ENCODE results near the gene ADARB1. TPM values are rescaled to one million over a fixed set of nuclear protein-coding genes. Genes with fewer than 3 reads are reported as not detected.

ADARB1 gene
- total and polyA plus RNA-seq, 2 of the 8 experiments (the other 6 are each of a cell fraction or from before 2014, with no cell fraction given): 4.7 to 14.9 TPM

DNA sequence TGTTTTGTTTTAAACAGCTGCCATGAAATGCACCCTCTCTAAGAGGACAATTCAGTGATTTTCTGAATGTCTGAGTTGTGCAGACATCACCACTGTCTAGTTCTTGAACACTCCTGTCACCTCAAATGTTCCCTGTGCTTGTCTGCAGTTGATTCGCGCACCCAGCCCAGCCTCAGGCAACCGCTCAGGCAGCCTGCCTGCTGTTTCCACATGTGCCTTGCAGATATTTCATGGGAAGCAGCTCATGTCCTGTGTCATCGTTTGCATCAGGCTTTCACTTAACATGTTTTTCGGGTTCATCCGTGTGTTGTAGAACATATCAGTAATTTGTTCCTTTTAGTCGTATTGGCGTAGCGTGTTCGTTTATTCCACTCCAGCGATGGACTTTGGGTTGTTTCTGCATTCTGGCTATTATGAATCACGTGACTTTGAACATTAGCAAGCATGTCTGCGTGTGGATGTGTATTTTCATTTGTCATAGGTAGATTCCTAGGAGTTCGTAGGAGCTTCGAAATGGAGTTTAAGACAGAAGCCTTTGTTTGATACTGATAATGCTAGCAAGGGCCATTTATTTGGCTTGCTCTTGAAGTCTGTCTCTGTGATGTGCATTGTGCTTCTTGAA lies 12.1 kb downstream of the ADARB1 start:
- no peaks in the 10 kb centered on the region; a peak in 1 of 7 replicates for H3K4me1 ChIP-seq (replicated peaks in 1 of 4; ENCODE audit: control insufficient read depth in 3 of 4, insufficient read depth in 4 of 4, low read length in 3 of 4)
- H3K18ac ChIP-seq (ENCODE audit: extremely low read depth, low read length): no peak overlapping the region
- no peak overlapping the region for H2BK20ac ChIP-seq (ENCODE audit: low read length)
- no peak overlapping the region for H3K27ac ChIP-seq (ENCODE audit: low read depth, low read length)
- H3K9ac ChIP-seq (replicated peaks in 1 of 4; ENCODE audit: extremely low read depth in 1 of 4, low read depth in 3 of 4, low read length in 3 of 4): no peak overlapping the region
- H2BK5ac ChIP-seq (ENCODE audit: low read depth, low read length): no peak overlapping the region
- no peak overlapping the region for H2AFZ ChIP-seq (ENCODE audit: low read length)
- H2BK120ac ChIP-seq (replicated peaks; ENCODE audit: low read depth, low read length): no peak overlapping the region
- H3K23me2 ChIP-seq (ENCODE audit: low read depth, low read length): no peaks in the 10 kb centered on the region
- H2BK15ac ChIP-seq (ENCODE audit: low read length): no peak overlapping the region
- peaks cover 3% of the 10 kb centered on the region; the same call in 1 of the 2 replicates for H3K79me1 ChIP-seq (ENCODE audit: low read depth, low read length)
- H4K20me1 ChIP-seq (replicated peaks in 1 of 2; ENCODE audit: control insufficient read depth in 1 of 2, insufficient read depth in 2 of 2, low read length in 2 of 2): peaks cover 1% of the 10 kb centered on the region in 2 experiments
- WGBS, 2 experiments (ENCODE audit: extremely low coverage in 1 of 2, insufficient coverage in 1 of 2, insufficient read length in 1 of 2, insufficient replicate concordance in 2 of 2, low coverage in 1 of 2, low lambda C conversion rate in 2 of 2, missing lambda C conversion rate in 1 of 2): 93% methylated on average over 15 of the region's 15 CpGs; no CpG with 5 or more reads in 1 of the 2 experiments
- H4K5ac ChIP-seq (ENCODE audit: insufficient read length, low read depth, low read length): no peak overlapping the region
- no peaks in the 10 kb centered on the region for H3K36me3 ChIP-seq (ENCODE audit: control insufficient read depth in 2 of 4, insufficient read depth in 4 of 4, low read length in 3 of 4)
- no peak overlapping the region for H4K8ac ChIP-seq (ENCODE audit: extremely low read depth, insufficient read depth, low read length)
- no peak overlapping the region for H3K4ac ChIP-seq (replicated peaks; ENCODE audit: insufficient read length, low read depth, low read length)
- H3K56ac ChIP-seq (replicated peaks; ENCODE audit: insufficient read length, low read depth, low read length): no peak overlapping the region
- 0 out of 4 replicates have a peak, but pooled peaks cover 0 to 8% of the 10 kb centered on the region in 2 experiments for H3K79me2 ChIP-seq (ENCODE audit: control insufficient read depth in 1 of 2, insufficient read depth in 2 of 2, low read length in 2 of 2)
- no peak overlapping the region for H2BK12ac ChIP-seq (ENCODE audit: low read depth, low read length)
- H3K4me2 ChIP-seq (ENCODE audit: insufficient read depth in 1 of 2, low read depth in 2 of 2, low read length in 2 of 2): no peak overlapping the region
- TF ChIP-seq POLR2A (IDR thresholded peaks at IDR 0.05; ENCODE audit: control extremely low read depth in 1 of 2, low read depth in 2 of 2, low read length in 2 of 2) (no peak), JUND (IDR thresholded peaks at IDR 0.05; ENCODE audit: low read length) (no peak), BCL11A (IDR thresholded peaks at IDR 0.05; ENCODE audit: low read depth in 2 of 2, low read length in 2 of 2) (no peak), BRCA1 (IDR thresholded peaks at IDR 0.05; ENCODE audit: low read depth, low read length) (no peak), CBX5 (IDR thresholded peaks at IDR 0.05; ENCODE audit: low read depth, low read length) (no peak), JUN (IDR thresholded peaks at IDR 0.05; ENCODE audit: low read depth, low read length) (no peak), ZNF274 (IDR thresholded peaks at IDR 0.05; ENCODE audit: borderline replicate concordance, extremely low read depth, low read length) (no peak), SIX5 (IDR thresholded peaks at IDR 0.05; ENCODE audit: low read depth, low read length) (no peak), RBBP5 (IDR thresholded peaks at IDR 0.05; ENCODE audit: borderline replicate concordance, low read depth, low read length) (no peak), CHD2 (IDR thresholded peaks at IDR 0.05; ENCODE audit: low read length) (no peak), CREB1 (IDR thresholded peaks at IDR 0.05) (no peak), HDAC2 (IDR thresholded peaks at IDR 0.05; ENCODE audit: borderline replicate concordance in 1 of 2, low read depth in 2 of 2, low read length in 2 of 2) (no peak), TEAD4 (IDR thresholded peaks at IDR 0.05; ENCODE audit: low read depth, low read length) (no peak), HDAC6 (IDR thresholded peaks at IDR 0.05; ENCODE audit: low read depth, low read length) (no peak)
- H3K23ac ChIP-seq (ENCODE audit: insufficient read length): no peak overlapping the region
- no peak overlapping the region for H3K4me3 ChIP-seq (ENCODE audit: extremely low read depth in 1 of 4, insufficient read depth in 2 of 4, low read depth in 3 of 4, low read length in 4 of 4)
- ChIA-PET CTCF (ENCODE audit: partially characterized antibody) (interaction anchor here (0.9 to 3.0 kb wide), 6 partner anchors 9 to 137 kb away, joined by 3 to 15 read pairs (median 3); no protein-coding TSS in a partner anchor), POLR2A (ENCODE audit: partially characterized antibody) (no interaction called here)
- no peak overlapping the region for H4K91ac ChIP-seq (replicated peaks; ENCODE audit: insufficient read length, low read length)
- FAIRE-seq (no peak), DNase-seq (ENCODE audit: low read depth in 1 of 2, low spot score in 2 of 2) (no peak)
- no peaks in the 10 kb centered on the region; a peak in 1 of 7 replicates for H3K27me3 ChIP-seq (replicated peaks in 1 of 4; ENCODE audit: control insufficient read depth in 3 of 4, extremely low read depth in 1 of 4, insufficient read depth in 3 of 4, low read length in 3 of 4)
- no peak overlapping the region for H2AK5ac ChIP-seq (ENCODE audit: low read depth, low read length)
- H3K14ac ChIP-seq (ENCODE audit: insufficient read length): no peak overlapping the region
- H3K9me3 ChIP-seq (ENCODE audit: insufficient read depth in 2 of 2, low read depth in 1 of 2, low read length in 1 of 2): no peaks in the 10 kb centered on the region

Measured in H1 (cell line).